ENCODE data around the gene MFSD6L. TPM values are rescaled to one million over a fixed set of nuclear protein-coding genes. Genes with fewer than 3 reads are reported as not detected.

Gene MFSD6L
- total and polyA plus RNA-seq, 2 experiments from 2014 or later = not detected

DNA sequence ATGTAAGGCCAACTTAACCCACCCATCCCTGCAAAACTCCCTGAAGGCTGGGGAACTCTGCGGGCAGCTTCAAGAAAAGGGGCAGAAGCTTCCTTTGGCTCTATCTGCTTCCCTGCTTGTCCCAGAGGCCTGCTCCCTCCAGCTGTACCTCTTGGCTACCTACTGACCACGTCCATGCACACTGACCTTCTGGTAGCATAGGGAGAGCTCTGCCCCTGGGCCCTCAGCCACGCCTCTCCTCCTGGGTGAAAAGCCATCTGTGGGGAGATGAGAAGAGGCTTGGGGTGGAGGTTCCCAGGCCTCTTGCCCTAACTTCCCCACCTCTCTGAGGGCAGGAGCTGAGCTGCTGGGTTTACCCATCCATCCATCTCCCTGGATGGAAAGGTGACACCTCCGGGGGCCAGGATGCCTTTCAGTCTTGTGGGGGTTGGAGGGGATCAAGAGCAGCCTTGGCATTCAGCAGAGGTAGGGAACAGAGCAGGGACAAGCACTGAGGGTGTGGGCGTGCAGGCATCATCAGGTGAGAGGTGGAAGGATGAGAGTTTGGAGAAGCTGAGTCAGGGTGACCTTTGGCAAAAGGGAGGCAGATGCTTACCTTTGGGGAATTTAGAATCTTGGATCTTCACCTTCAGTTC lies 23.4 kb upstream of the MFSD6L start:
- in situ Hi-C loops (cut with MboI) = no loop called here
- Histone ChIP-seq H3K27ac (no peak overlapping the region), H3K36me3 (ENCODE audit: low read depth) (no peaks in the 10 kb centered on the region), H3K9me3 (ENCODE audit: low read depth) (no peaks in the 10 kb centered on the region), H3K4me3 (no peak overlapping the region), H4K20me1 (ENCODE audit: insufficient read depth) (no peaks in the 10 kb centered on the region), H3K9me2 (ENCODE audit: insufficient read depth) (no peaks in the 10 kb centered on the region), H3K4me1 (ENCODE audit: insufficient read depth) (no peaks in the 10 kb centered on the region), H3K79me2 (ENCODE audit: insufficient read depth) (no peaks in the 10 kb centered on the region), H3F3A (ENCODE audit: insufficient read depth) (no peaks in the 10 kb centered on the region), H2AFZ (no peak overlapping the region), H3K9ac (no peak overlapping the region), H3K4me2 (ENCODE audit: unreplicated experiment) (no peak overlapping the region), H3K27me3 (replicated peaks; ENCODE audit: insufficient read depth) (no peaks in the 10 kb centered on the region)
- TF ChIP-seq EZH2 (IDR thresholded peaks at IDR 0.05; ENCODE audit: insufficient read depth, poor library complexity, severe bottlenecking) (no peak), EZH2phosphoT487 (IDR thresholded peaks at IDR 0.05; ENCODE audit: insufficient read depth, low read depth) (no peak)
- 43 to 48% methylated on average over 5 of the region's 5 CpGs for WGBS, 2 experiments (ENCODE audit: low coverage in 1 of 2, low lambda C conversion rate in 2 of 2, missing lambda C conversion rate in 2 of 2)
- DNase-seq = no peak

DNA sequence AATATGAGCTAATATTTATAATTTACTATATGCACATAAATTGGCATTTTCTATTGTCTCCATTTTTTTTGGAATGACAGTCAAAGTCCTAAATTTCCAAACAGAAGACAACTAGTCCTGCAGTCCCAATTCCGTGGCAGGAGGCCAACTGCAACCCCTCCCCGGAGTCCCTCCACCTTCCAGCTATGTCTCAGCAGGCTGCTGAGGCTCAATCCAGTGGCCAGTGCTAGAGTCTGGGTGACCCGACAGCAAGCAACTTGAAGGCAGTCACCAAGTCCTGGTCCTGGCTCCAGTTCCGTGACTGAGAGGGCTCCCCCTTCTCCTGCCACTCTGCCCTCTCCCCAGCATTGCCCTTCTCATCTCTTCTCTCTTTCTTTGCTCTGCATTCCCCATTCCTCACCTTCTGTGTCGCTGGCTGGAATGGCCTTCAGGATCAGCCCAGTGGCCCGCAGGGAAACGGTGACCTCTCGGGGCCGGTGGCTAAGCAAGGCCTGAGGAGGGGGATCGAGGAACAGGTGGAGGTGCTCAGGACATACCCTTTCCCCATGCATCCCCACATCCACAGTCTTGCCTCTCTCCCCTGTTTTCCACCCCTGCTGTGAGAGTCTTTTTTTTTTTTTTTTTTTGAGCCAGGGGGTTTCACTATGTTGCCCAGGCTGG lies 22.4 kb upstream of the MFSD6L start:
- H3K4me1 ChIP-seq (ENCODE audit: insufficient read depth) = no peaks in the 10 kb centered on the region
- no peaks in the 10 kb centered on the region for H3F3A ChIP-seq (ENCODE audit: insufficient read depth)
- H3K4me2 ChIP-seq (ENCODE audit: unreplicated experiment) = no peak overlapping the region
- no peak overlapping the region for H2AFZ ChIP-seq
- H3K27ac ChIP-seq = no peak overlapping the region
- H3K9ac ChIP-seq = no peak overlapping the region
- 57 to 59% methylated on average over 10 of the region's 10 CpGs for WGBS, 2 experiments (ENCODE audit: low coverage in 1 of 2, low lambda C conversion rate in 2 of 2, missing lambda C conversion rate in 2 of 2)
- H3K79me2 ChIP-seq (ENCODE audit: insufficient read depth) = no peaks in the 10 kb centered on the region
- TF ChIP-seq EZH2phosphoT487 (IDR thresholded peaks at IDR 0.05; ENCODE audit: insufficient read depth, low read depth) (no peak), EZH2 (IDR thresholded peaks at IDR 0.05; ENCODE audit: insufficient read depth, poor library complexity, severe bottlenecking) (no peak)
- no peak overlapping the region for H3K4me3 ChIP-seq
- in situ Hi-C loops (cut with MboI) = no loop called here
- no peaks in the 10 kb centered on the region for H4K20me1 ChIP-seq (ENCODE audit: insufficient read depth)
- H3K36me3 ChIP-seq (ENCODE audit: low read depth) = no peaks in the 10 kb centered on the region
- 0 out of 2 replicates have a peak, but pooled peaks cover 3% of the 10 kb centered on the region for H3K27me3 ChIP-seq (replicated peaks; ENCODE audit: insufficient read depth)
- no peaks in the 10 kb centered on the region for H3K9me3 ChIP-seq (ENCODE audit: low read depth)
- DNase-seq = no peak
- no peaks in the 10 kb centered on the region for H3K9me2 ChIP-seq (ENCODE audit: insufficient read depth)

DNA sequence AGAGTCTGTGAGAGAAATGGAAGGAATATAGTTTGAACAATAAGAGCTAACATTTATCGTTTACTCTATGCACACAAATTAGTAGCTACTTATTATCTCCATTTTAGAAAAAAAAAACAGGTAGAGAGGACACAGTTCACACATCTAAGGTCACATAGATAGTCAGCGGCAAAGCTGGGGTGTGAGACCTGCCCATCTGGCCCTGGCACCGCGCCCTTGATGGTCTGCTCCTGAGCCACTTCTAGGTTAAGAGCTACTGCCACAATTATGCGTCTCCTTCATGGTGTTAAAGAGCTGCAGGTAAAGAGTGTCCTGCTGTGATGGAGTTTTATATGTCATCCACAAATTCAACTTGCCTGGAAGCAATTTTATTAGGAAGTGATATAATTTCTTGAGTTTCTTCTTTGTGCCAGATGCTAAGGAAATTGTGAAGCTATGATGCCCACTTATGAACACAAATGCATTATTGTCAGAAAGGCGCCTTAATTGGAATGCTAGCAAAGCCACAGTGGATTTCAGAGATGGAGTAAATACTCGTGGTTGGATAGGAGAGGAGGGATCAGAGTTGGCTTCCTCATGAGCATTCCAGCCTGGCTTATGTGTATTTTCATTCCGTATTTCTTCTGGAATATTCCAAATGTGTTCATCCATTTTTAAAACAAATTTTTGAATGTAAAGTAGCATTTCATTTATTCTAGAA lies 21.3 kb upstream of the MFSD6L start:
- no peaks in the 10 kb centered on the region for H3F3A ChIP-seq (ENCODE audit: insufficient read depth)
- no peaks in the 10 kb centered on the region for H4K20me1 ChIP-seq (ENCODE audit: insufficient read depth)
- 0 out of 2 replicates have a peak, but pooled peaks cover 3% of the 10 kb centered on the region for H3K27me3 ChIP-seq (replicated peaks; ENCODE audit: insufficient read depth)
- no peak overlapping the region for H3K27ac ChIP-seq
- 46 to 51% methylated on average over 8 of the region's 8 CpGs for WGBS, 2 experiments (ENCODE audit: low coverage in 1 of 2, low lambda C conversion rate in 2 of 2, missing lambda C conversion rate in 2 of 2)
- no peaks in the 10 kb centered on the region for H3K9me2 ChIP-seq (ENCODE audit: insufficient read depth)
- no peaks in the 10 kb centered on the region for H3K36me3 ChIP-seq (ENCODE audit: low read depth)
- in situ Hi-C loops (cut with MboI) = no loop called here
- TF ChIP-seq EZH2phosphoT487 (IDR thresholded peaks at IDR 0.05; ENCODE audit: insufficient read depth, low read depth) = no peak
- no peak for TF ChIP-seq EZH2 (IDR thresholded peaks at IDR 0.05; ENCODE audit: insufficient read depth, poor library complexity, severe bottlenecking)
- DNase-seq = peak; percentile 34
- no peak overlapping the region for H3K4me2 ChIP-seq (ENCODE audit: unreplicated experiment)
- H2AFZ ChIP-seq = no peak overlapping the region
- no peaks in the 10 kb centered on the region for H3K4me1 ChIP-seq (ENCODE audit: insufficient read depth)
- H3K79me2 ChIP-seq (ENCODE audit: insufficient read depth) = no peaks in the 10 kb centered on the region
- H3K4me3 ChIP-seq = no peak overlapping the region
- no peak overlapping the region for H3K9ac ChIP-seq
- no peaks in the 10 kb centered on the region for H3K9me3 ChIP-seq (ENCODE audit: low read depth)

DNA sequence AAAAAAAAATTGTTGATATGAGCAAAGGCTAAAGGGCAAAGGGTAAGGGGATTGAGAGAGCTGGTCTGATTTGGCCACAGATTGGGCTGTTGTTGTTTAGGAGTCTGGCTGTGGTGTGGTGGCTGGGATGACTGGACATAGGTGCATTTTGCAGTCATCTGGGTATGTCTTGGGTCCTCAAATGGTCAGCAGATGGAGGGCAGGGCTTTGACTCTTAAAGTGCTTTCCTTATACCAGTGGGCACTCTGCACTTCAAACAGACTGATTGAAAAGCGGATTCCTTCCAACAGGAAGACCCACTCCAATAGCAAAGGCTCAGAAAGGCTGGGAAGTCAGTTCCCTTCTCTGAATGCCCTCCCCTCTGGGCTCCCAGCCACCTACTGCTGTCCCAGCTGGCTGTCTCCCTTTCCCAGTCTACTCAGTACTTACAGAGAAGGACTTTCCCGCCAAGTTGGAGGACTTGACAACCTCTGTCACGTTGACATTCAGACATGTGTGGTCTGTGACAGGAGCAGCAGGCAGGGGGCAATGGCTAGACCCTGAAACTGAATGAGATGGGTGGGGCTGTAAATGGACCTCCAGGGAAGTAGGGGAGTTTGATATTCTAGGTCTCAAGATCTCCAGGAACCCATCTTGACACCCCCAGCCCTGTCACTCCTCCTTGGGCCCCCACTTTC lies 19.6 kb upstream of the MFSD6L start:
- in situ Hi-C loops (cut with MboI) = no loop called here
- no peaks in the 10 kb centered on the region for H3K9me2 ChIP-seq (ENCODE audit: insufficient read depth)
- H3K27ac ChIP-seq = no peak overlapping the region
- TF ChIP-seq EZH2phosphoT487 (IDR thresholded peaks at IDR 0.05; ENCODE audit: insufficient read depth, low read depth) (no peak), EZH2 (IDR thresholded peaks at IDR 0.05; ENCODE audit: insufficient read depth, poor library complexity, severe bottlenecking) (no peak)
- H3K4me2 ChIP-seq (ENCODE audit: unreplicated experiment) = no peak overlapping the region
- H2AFZ ChIP-seq = no peak overlapping the region
- no peak overlapping the region for H3K4me3 ChIP-seq
- H3K4me1 ChIP-seq (ENCODE audit: insufficient read depth) = no peaks in the 10 kb centered on the region
- H3K79me2 ChIP-seq (ENCODE audit: insufficient read depth) = no peaks in the 10 kb centered on the region
- no peaks in the 10 kb centered on the region for H3K36me3 ChIP-seq (ENCODE audit: low read depth)
- no peaks in the 10 kb centered on the region for H4K20me1 ChIP-seq (ENCODE audit: insufficient read depth)
- H3K9ac ChIP-seq = no peak overlapping the region
- no peaks in the 10 kb centered on the region for H3K9me3 ChIP-seq (ENCODE audit: low read depth)
- DNase-seq = no peak
- 0 out of 2 replicates have a peak, but pooled peaks cover 3% of the 10 kb centered on the region for H3K27me3 ChIP-seq (replicated peaks; ENCODE audit: insufficient read depth)
- 2 to 12% methylated on average over 3 of the region's 3 CpGs for WGBS, 2 experiments (ENCODE audit: low coverage in 1 of 2, low lambda C conversion rate in 2 of 2, missing lambda C conversion rate in 2 of 2)
- H3F3A ChIP-seq (ENCODE audit: insufficient read depth) = no peaks in the 10 kb centered on the region

Measured in GM23248 (cell line).